ENCODE measurements around the gene CAND1. TPM values are rescaled to one million over a fixed set of nuclear protein-coding genes. Genes with fewer than 3 reads are reported as not detected.
"Not testable (repeated sequence)": the region's sequence is repeated elsewhere in the genome, so short reads cannot be mapped to it uniquely, and the experiment has no call there.

The CAND1 gene
- total RNA-seq, 1 experiment from 2014 or later: 117 TPM

DNA sequence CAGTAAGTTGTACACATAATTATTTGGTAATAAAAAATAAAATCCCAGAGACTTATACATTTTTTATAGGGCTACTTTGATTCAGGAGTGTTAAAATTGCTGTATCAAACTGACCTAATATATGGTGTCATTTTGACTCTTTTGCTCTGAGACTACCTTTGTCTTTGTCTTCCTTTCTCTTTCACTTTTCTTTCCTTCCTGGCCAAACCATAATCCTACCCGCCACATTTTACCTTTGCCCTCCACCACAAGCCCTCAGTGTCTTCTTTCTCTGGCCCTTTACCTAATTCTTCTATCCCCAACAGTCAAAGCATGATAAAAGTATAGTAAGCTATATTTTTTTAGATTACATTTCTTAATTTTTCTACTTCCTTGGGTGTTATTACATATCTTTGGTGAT is 62.0 kb downstream of the CAND1 start:
- DNase-seq: no peak
- H3K4me3 ChIP-seq (ENCODE audit: low read length): no peak overlapping the region
- peaks cover 35% of the 10 kb centered on the region for H3K36me3 ChIP-seq (ENCODE audit: insufficient read depth, low read length)
- H2AFZ ChIP-seq (ENCODE audit: low read length): no peak overlapping the region
- H3K79me2 ChIP-seq (ENCODE audit: low read length): peaks cover 27% of the 10 kb centered on the region
- H3K27ac ChIP-seq (ENCODE audit: low read length): no peak overlapping the region
- no peaks in the 10 kb centered on the region for H4K20me1 ChIP-seq (ENCODE audit: insufficient read depth, low read depth, low read length)
- peaks cover 6% of the 10 kb centered on the region for H3K4me1 ChIP-seq (ENCODE audit: low read length)
- H3K9me3 ChIP-seq (ENCODE audit: low read length): no peaks in the 10 kb centered on the region
- no peak overlapping the region for H3K4me2 ChIP-seq (ENCODE audit: low read depth, low read length, poor library complexity, severe bottlenecking)
- no peaks in the 10 kb centered on the region for H3K27me3 ChIP-seq (ENCODE audit: low read length)
- no peaks in the 10 kb centered on the region for H3K9me2 ChIP-seq (replicated peaks; ENCODE audit: insufficient read depth, low read length)
- no peak overlapping the region for H3K9ac ChIP-seq (ENCODE audit: low read length)

GRCh38 chr12:67331828-67332227 is 62.7 kb downstream of the CAND1 start:
- Histone ChIP-seq H3K9me3 (ENCODE audit: low read length) (no peaks in the 10 kb centered on the region), H3K36me3 (ENCODE audit: insufficient read depth, low read length) (peaks cover 36% of the 10 kb centered on the region), H3K27me3 (ENCODE audit: low read length) (no peaks in the 10 kb centered on the region), H3K4me2 (ENCODE audit: low read depth, low read length, poor library complexity, severe bottlenecking) (no peak overlapping the region), H3K4me1 (ENCODE audit: low read length) (peaks cover 6% of the 10 kb centered on the region), H2AFZ (ENCODE audit: low read length) (no peak overlapping the region), H3K79me2 (ENCODE audit: low read length) (peaks cover 33% of the 10 kb centered on the region), H3K9me2 (replicated peaks; ENCODE audit: insufficient read depth, low read length) (no peaks in the 10 kb centered on the region), H3K9ac (ENCODE audit: low read length) (no peak overlapping the region), H4K20me1 (ENCODE audit: insufficient read depth, low read depth, low read length) (no peaks in the 10 kb centered on the region), H3K4me3 (ENCODE audit: low read length) (no peak overlapping the region), H3K27ac (ENCODE audit: low read length) (no peak overlapping the region)
- no peak for DNase-seq

DNA sequence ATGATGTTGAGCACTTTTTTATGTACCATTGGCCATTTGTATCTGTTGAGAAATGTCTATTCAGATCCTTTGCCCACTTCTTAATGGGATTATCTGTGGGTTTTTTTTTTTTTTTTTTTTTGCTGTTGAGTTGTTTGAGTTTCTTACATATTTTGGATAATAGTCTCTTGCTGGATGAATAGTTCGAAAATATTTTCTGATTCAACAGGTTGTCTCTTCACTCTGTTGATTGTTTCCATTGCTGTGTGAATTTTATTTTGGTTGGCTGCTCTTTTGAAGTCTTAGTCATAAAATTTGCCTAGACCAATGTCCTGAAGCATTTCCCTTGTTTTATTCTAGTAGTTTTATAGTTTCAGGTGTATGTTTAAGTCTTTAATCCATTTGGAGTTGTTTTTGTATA is 64.5 kb downstream of the CAND1 start:
- no peak overlapping the region for H3K4me3 ChIP-seq (ENCODE audit: low read length)
- no peaks in the 10 kb centered on the region for H3K9me2 ChIP-seq (replicated peaks; ENCODE audit: insufficient read depth, low read length)
- H4K20me1 ChIP-seq (ENCODE audit: insufficient read depth, low read depth, low read length): no peaks in the 10 kb centered on the region
- DNase-seq: no peak
- H3K4me2 ChIP-seq (ENCODE audit: low read depth, low read length, poor library complexity, severe bottlenecking): no peak overlapping the region
- H3K36me3 ChIP-seq (ENCODE audit: insufficient read depth, low read length): peaks cover 53% of the 10 kb centered on the region
- H3K27me3 ChIP-seq (ENCODE audit: low read length): no peaks in the 10 kb centered on the region
- H3K79me2 ChIP-seq (ENCODE audit: low read length): peaks cover 44% of the 10 kb centered on the region
- no peak overlapping the region for H3K9ac ChIP-seq (ENCODE audit: low read length)
- H3K4me1 ChIP-seq (ENCODE audit: low read length): peaks cover 6% of the 10 kb centered on the region
- no peak overlapping the region for H3K27ac ChIP-seq (ENCODE audit: low read length)
- no peaks in the 10 kb centered on the region for H3K9me3 ChIP-seq (ENCODE audit: low read length)
- no peak overlapping the region for H2AFZ ChIP-seq (ENCODE audit: low read length)

- no peaks in the 10 kb centered on the region for H3K9me3 ChIP-seq (ENCODE audit: low read length)
- H3K4me3 ChIP-seq (ENCODE audit: low read length): no peak overlapping the region
- no peaks in the 10 kb centered on the region for H3K27me3 ChIP-seq (ENCODE audit: low read length)
- no peaks in the 10 kb centered on the region for H3K9me2 ChIP-seq (replicated peaks; ENCODE audit: insufficient read depth, low read length)
- H3K4me1 ChIP-seq (ENCODE audit: low read length): peaks cover 3% of the 10 kb centered on the region
- H3K79me2 ChIP-seq (ENCODE audit: low read length): peaks cover 55% of the 10 kb centered on the region
- no peak for DNase-seq
- H3K9ac ChIP-seq (ENCODE audit: low read length): no peak overlapping the region
- H2AFZ ChIP-seq (ENCODE audit: low read length): no peak overlapping the region
- peaks cover 65% of the 10 kb centered on the region for H3K36me3 ChIP-seq (ENCODE audit: insufficient read depth, low read length)
- H4K20me1 ChIP-seq (ENCODE audit: insufficient read depth, low read depth, low read length): no peaks in the 10 kb centered on the region
- H3K4me2 ChIP-seq (ENCODE audit: low read depth, low read length, poor library complexity, severe bottlenecking): no peak overlapping the region
- H3K27ac ChIP-seq (ENCODE audit: low read length): no peak overlapping the region
Observed at GRCh38 chr12:67338426-67338825, 69.3 kb downstream of the CAND1 start.

DNA sequence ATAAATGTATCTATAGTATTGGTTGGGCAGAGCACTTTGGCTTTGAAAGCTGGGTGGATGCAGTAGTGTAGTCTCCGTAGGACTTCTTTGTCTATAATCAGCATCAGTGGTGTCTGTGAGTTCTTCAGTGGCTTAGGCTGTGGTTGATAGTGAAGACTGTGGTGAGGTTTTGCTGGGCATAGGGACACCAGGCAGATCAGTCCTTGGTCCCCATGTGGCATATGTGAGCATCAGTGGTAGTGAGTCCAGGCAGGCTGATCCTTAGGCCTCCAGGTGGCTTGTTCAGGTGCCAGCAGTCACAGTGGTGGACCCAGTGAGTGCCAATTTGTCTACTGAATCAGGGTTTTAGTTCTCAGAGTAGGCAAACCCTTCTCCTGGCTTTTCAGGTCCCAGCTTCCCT is 70.4 kb downstream of the CAND1 start:
- no peak for DNase-seq
- no peak overlapping the region for H3K4me2 ChIP-seq (ENCODE audit: low read depth, low read length, poor library complexity, severe bottlenecking)
- H3K9me3 ChIP-seq (ENCODE audit: low read length): no peaks in the 10 kb centered on the region
- H3K9me2 ChIP-seq (replicated peaks; ENCODE audit: insufficient read depth, low read length): no peaks in the 10 kb centered on the region
- H2AFZ ChIP-seq (ENCODE audit: low read length): no peak overlapping the region
- H3K27ac ChIP-seq (ENCODE audit: low read length): no peak overlapping the region
- no peaks in the 10 kb centered on the region for H4K20me1 ChIP-seq (ENCODE audit: insufficient read depth, low read depth, low read length)
- H3K27me3 ChIP-seq (ENCODE audit: low read length): no peaks in the 10 kb centered on the region
- H3K79me2 ChIP-seq (ENCODE audit: low read length): peaks cover 49% of the 10 kb centered on the region
- H3K4me3 ChIP-seq (ENCODE audit: low read length): no peak overlapping the region
- H3K4me1 ChIP-seq (ENCODE audit: low read length): no peaks in the 10 kb centered on the region
- H3K36me3 ChIP-seq (ENCODE audit: insufficient read depth, low read length): peaks cover 71% of the 10 kb centered on the region
- no peak overlapping the region for H3K9ac ChIP-seq (ENCODE audit: low read length)

DNA sequence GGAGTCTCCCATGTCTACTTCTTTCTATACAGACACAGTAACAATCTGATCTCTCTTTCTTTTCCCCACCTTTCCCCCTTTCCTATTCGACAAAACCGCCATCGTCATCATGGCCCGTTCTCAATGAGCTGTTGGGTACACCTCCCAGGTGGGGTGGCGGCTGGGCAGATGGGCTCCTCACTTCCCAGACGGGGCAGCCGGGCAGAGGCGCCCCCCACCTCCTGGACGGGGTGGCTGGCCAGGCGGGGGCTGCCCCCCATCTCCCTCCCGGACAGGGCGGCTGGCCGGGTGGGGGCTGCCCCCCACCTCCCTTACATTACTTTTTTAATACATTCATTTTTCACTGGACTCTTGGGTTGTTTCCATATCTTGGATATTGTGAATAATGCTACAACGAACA is 71.9 kb downstream of the CAND1 start:
- DNase-seq; H3K4me1 ChIP-seq (ENCODE audit: low read length); H3K27ac ChIP-seq (ENCODE audit: low read length); H3K27me3 ChIP-seq (ENCODE audit: low read length); H3K9ac ChIP-seq (ENCODE audit: low read length); H3K4me2 ChIP-seq (ENCODE audit: low read depth, low read length, poor library complexity, severe bottlenecking); H3K9me3 ChIP-seq (ENCODE audit: low read length); H3K9me2 ChIP-seq (replicated peaks; ENCODE audit: insufficient read depth, low read length); H2AFZ ChIP-seq (ENCODE audit: low read length); H3K4me3 ChIP-seq (ENCODE audit: low read length); H4K20me1 ChIP-seq (ENCODE audit: insufficient read depth, low read depth, low read length): not testable (repeated sequence)
- Histone ChIP-seq H3K79me2 (ENCODE audit: low read length) (peaks cover 43% of the 10 kb centered on the region), H3K36me3 (ENCODE audit: insufficient read depth, low read length) (peaks cover 68% of the 10 kb centered on the region)

- no peak overlapping the region for H3K9ac ChIP-seq (ENCODE audit: low read length)
Observed at GRCh38 chr12:67344979-67345710, 76.0 kb downstream of the CAND1 start.

GRCh38 chr12:67348683-67349082 is 79.5 kb downstream of the CAND1 start:
- no peak overlapping the region for H3K27ac ChIP-seq (ENCODE audit: low read length)
- no peak for DNase-seq
- H3K9me2 ChIP-seq (replicated peaks; ENCODE audit: insufficient read depth, low read length): no peaks in the 10 kb centered on the region
- peaks cover 11% of the 10 kb centered on the region; the same call in 1 of the 2 replicates for H3K79me2 ChIP-seq (ENCODE audit: low read length)
- no peak overlapping the region for H3K9ac ChIP-seq (ENCODE audit: low read length)
- H3K4me3 ChIP-seq (ENCODE audit: low read length): no peak overlapping the region
- no peaks in the 10 kb centered on the region for H4K20me1 ChIP-seq (ENCODE audit: insufficient read depth, low read depth, low read length)
- no peaks in the 10 kb centered on the region for H3K27me3 ChIP-seq (ENCODE audit: low read length)
- no peak overlapping the region for H2AFZ ChIP-seq (ENCODE audit: low read length)
- no peaks in the 10 kb centered on the region for H3K9me3 ChIP-seq (ENCODE audit: low read length)
- H3K4me2 ChIP-seq (ENCODE audit: low read depth, low read length, poor library complexity, severe bottlenecking): no peak overlapping the region
- peaks cover 21% of the 10 kb centered on the region for H3K36me3 ChIP-seq (ENCODE audit: insufficient read depth, low read length)
- H3K4me1 ChIP-seq (ENCODE audit: low read length): no peaks in the 10 kb centered on the region

More at GRCh38 chr12:67344979-67345710, 76.0 kb downstream of the CAND1 start:
- H3K79me2 ChIP-seq (ENCODE audit: low read length): peaks cover 17% of the 10 kb centered on the region; the same call in 1 of the 2 replicates
- H2AFZ ChIP-seq (ENCODE audit: low read length): no peak overlapping the region
- DNase-seq: no peak
- peaks cover 43% of the 10 kb centered on the region for H3K36me3 ChIP-seq (ENCODE audit: insufficient read depth, low read length)
- no peak overlapping the region for H3K4me3 ChIP-seq (ENCODE audit: low read length)
- H3K27me3 ChIP-seq (ENCODE audit: low read length): no peaks in the 10 kb centered on the region
- no peaks in the 10 kb centered on the region for H3K9me2 ChIP-seq (replicated peaks; ENCODE audit: insufficient read depth, low read length)
- no peak overlapping the region for H3K27ac ChIP-seq (ENCODE audit: low read length)
- H3K9me3 ChIP-seq (ENCODE audit: low read length): no peaks in the 10 kb centered on the region
- H4K20me1 ChIP-seq (ENCODE audit: insufficient read depth, low read depth, low read length): no peaks in the 10 kb centered on the region
- H3K4me1 ChIP-seq (ENCODE audit: low read length): no peaks in the 10 kb centered on the region
- no peak overlapping the region for H3K4me2 ChIP-seq (ENCODE audit: low read depth, low read length, poor library complexity, severe bottlenecking)

All from Karpas-422 (cell line).